Spleen (tissue), 11 donors: Measurements from ENCODE around the gene ERLIN1. TPM values are rescaled to one million over a fixed set of nuclear protein-coding genes. Genes with fewer than 3 reads are reported as not detected.

ENCODE experiments used
- DNase-seq: peaks from one replicate; pipeline ENCODE4 v3.0.0-alpha.2; 2020
- H3K27ac ChIP-seq, 8 donors: fragments of 200-600 bp; sonication (generic) in 7 of 8; 1 replicate in 4 of 8; 2 replicates in 4 of 8; pipeline versions ENCODE4 v1.5.0 to v1.8.0; 2016 to 2021; ENCODE audit warnings: inconsistent platforms in 4 of 8, mild to moderate bottlenecking in 4 of 8, moderate library complexity in 1 of 8
- H3K27me3 ChIP-seq, 7 donors: fragments of 200-600 bp; sonication (generic) in 6 of 7; replicated peaks in 1 of 7; 1 replicate in 4 of 7; 2 replicates in 3 of 7; pipeline versions ENCODE4 v1.5.0 to v1.8.0; 2016 to 2021; ENCODE audit warnings: inconsistent platforms in 3 of 7, mild to moderate bottlenecking in 1 of 7
- H3K36me3 ChIP-seq, 6 donors: fragments of 200-600 bp; sonication (generic) in 5 of 6; 1 replicate in 4 of 6; 2 replicates in 2 of 6; pipeline versions ENCODE4 v1.5.0 to v1.8.0; 2016 to 2021; ENCODE audit warnings: inconsistent platforms in 2 of 6
- H3K4me1 ChIP-seq, 6 donors: fragments of 200-600 bp; sonication (generic) in 5 of 6; 1 replicate in 3 of 6; 2 replicates in 3 of 6; pipeline versions ENCODE4 v1.5.0 to v1.8.0; 2016 to 2021; ENCODE audit warnings: inconsistent platforms in 3 of 6
- H3K4me3 ChIP-seq, 8 donors: fragments of 200-600 bp; sonication (generic) in 7 of 8; 1 replicate in 4 of 8; 2 replicates in 4 of 8; pipeline versions ENCODE4 v1.5.0 to v1.8.0; 2016 to 2021; ENCODE audit warnings: inconsistent platforms in 4 of 8, mild to moderate bottlenecking in 4 of 8, moderate library complexity in 2 of 8
- H3K9me3 ChIP-seq, 8 donors: fragments of 200-600 bp; sonication (generic) in 7 of 8; 1 replicate in 4 of 8; 2 replicates in 4 of 8; pipeline versions ENCODE4 v1.5.0 to v1.8.0; 2016 to 2021; ENCODE audit warnings: inconsistent platforms in 4 of 8
- POLR2A ChIP-seq, 3 donors: fragments of 450-650 bp; IDR thresholded peaks; one replicate each; pipeline ENCODE4 v1.5.1; 2017; ENCODE audit warnings: antibody characterized with exemption in 3 of 3, mild to moderate bottlenecking in 1 of 3
- POLR2AphosphoS5 ChIP-seq, 3 donors: sonication (generic); formaldehyde crosslinking; IDR thresholded peaks; one replicate each; pipeline ENCODE4 v1.5.1; 2017; ENCODE audit warnings: antibody characterized with exemption in 3 of 3
- WGBS, 5 donors: extraction: QIAGEN DNeasy Blood & Tissue Kit in 3 of 5; methylation state at CpG; one replicate each; pipeline versions ENCODE4 v1.1.5 to v1.1.7; 2013 to 2018; 5-methylcytosine and 5-hydroxymethylcytosine counted together
- intact Hi-C: fragments of 100-400 bp; cut with DNase I; formaldehyde crosslinking; loops from one replicate; pipeline ENCODE4 v1.15.0; 2023; ENCODE audit warnings: low total_unique reads
- polyA plus RNA-seq, 3 donors: library from polyadenylated mRNA; stranded (reverse); fragments of 200-250 nt; gene quantifications; one replicate each; pipeline ENCODE4 v1.2.1, GENCODE V29; 2013
- total RNA-seq, 7 donors: library from RNA; depleted of rRNA in 3 of 7; stranded (reverse); fragments of >200 nt in 3 of 7; fragmentation: NEBNext Ultra II Directional in 4 of 7; extraction: Animal tissue kit (Norgen Biotek cat#: 25700) in 4 of 7; gene quantifications; one replicate each; pipeline versions ENCODE4 v1.1.0 to v1.2.1, GENCODE V29; 2016 to 2021
- TF ChIP-seq, protein P1 (sequence below), 11 experiments: fragments of 200-600 bp in 7 of 11; fragments of 450-650 bp in 4 of 11; sonication (generic) in 4 of 11; IDR thresholded peaks in 8 of 11; conservative IDR thresholded peaks in 3 of 11; 1 replicate in 7 of 11; 2 replicates in 4 of 11; pipeline versions ENCODE4 v1.4.0 to v1.8.0; 2016 to 2021; ENCODE audit warnings: antibody characterized with exemption in 11 of 11, inconsistent platforms in 4 of 11, mild to moderate bottlenecking in 1 of 11
- donor health status: healthy with polysubstance abuse.
- donor health status: DM: no; HTN: no; CAD: no; lungs with moderate emphysema.
- donor health status: DM: no; HTN: no; CAD: no.
- donor health status: Bipolar disorder and iron deficiency.
- donor health status: healthy.
- donor health status: DM: no; HTN: no; CAD: no.
- donor health status: DM: yes; HTN: yes; CAD: no.

Gene ERLIN1
- total and polyA plus RNA-seq, 10 donors: 2.6 to 29.6 (median 18.0) TPM

- Histone ChIP-seq H3K36me3 (peaks cover 0 to 55% (median 16%) of the 10 kb centered on the region in 6 donors), H3K4me1 (peaks cover 25 to 85% (median 56%) of the 10 kb centered on the region in 6 donors), H3K9me3 (no peaks in the 10 kb centered on the region), H3K27me3 (no peaks in the 10 kb centered on the region), H3K27ac (peak overlapping the region in 7 of 8 donors; percentile 60 to 93 (median 89)), H3K4me3 (peak overlapping the region in 2 of 8 donors; percentile 2 to 37)
- no peak for DNase-seq
- 30 to 63% (median 33%) methylated on average over 3 of the region's 3 CpGs for WGBS, 5 donors
- intact Hi-C loops: no loop called here
- TF ChIP-seq POLR2A (IDR thresholded peaks at IDR 0.05) (no peak), POLR2AphosphoS5 (IDR thresholded peaks at IDR 0.05) (no peak)
- TF ChIP-seq, protein P1, sequence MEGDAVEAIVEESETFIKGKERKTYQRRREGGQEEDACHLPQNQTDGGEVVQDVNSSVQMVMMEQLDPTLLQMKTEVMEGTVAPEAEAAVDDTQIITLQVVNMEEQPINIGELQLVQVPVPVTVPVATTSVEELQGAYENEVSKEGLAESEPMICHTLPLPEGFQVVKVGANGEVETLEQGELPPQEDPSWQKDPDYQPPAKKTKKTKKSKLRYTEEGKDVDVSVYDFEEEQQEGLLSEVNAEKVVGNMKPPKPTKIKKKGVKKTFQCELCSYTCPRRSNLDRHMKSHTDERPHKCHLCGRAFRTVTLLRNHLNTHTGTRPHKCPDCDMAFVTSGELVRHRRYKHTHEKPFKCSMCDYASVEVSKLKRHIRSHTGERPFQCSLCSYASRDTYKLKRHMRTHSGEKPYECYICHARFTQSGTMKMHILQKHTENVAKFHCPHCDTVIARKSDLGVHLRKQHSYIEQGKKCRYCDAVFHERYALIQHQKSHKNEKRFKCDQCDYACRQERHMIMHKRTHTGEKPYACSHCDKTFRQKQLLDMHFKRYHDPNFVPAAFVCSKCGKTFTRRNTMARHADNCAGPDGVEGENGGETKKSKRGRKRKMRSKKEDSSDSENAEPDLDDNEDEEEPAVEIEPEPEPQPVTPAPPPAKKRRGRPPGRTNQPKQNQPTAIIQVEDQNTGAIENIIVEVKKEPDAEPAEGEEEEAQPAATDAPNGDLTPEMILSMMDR (IDR thresholded peaks at IDR 0.05 in 8 of 11, conservative IDR thresholded peaks at IDR 0.05 in 3 of 11): no peak
These were observed 2.3 kb downstream of the ERLIN1 start for GRCh38 chr10:100183481-100183880.

GRCh38 chr10:100182908-100183307 lies 2.9 kb downstream of the ERLIN1 start:
- 62 to 89% (median 81%) methylated on average over 3 of the region's 3 CpGs for whole genome bisulfite sequencing, 5 donors
- Histone ChIP-seq H3K9me3 (no peaks in the 10 kb centered on the region), H3K4me1 (peaks cover 25 to 80% (median 50%) of the 10 kb centered on the region in 6 donors), H3K27ac (peak overlapping the region in 7 of 8 donors; percentile 60 to 93 (median 89)), H3K4me3 (peak overlapping the region in 1 of 8 donors; percentile 37), H3K36me3 (peaks cover 4 to 57% (median 19%) of the 10 kb centered on the region in 6 donors), H3K27me3 (no peaks in the 10 kb centered on the region)
- intact Hi-C loops: no loop called here
- no peak for DNase-seq
- no peak for TF ChIP-seq POLR2A (IDR thresholded peaks at IDR 0.05)
- TF ChIP-seq POLR2AphosphoS5 (IDR thresholded peaks at IDR 0.05): no peak
- TF ChIP-seq, protein P1 (IDR thresholded peaks at IDR 0.05 in 8 of 11, conservative IDR thresholded peaks at IDR 0.05 in 3 of 11): no peak

DNA sequence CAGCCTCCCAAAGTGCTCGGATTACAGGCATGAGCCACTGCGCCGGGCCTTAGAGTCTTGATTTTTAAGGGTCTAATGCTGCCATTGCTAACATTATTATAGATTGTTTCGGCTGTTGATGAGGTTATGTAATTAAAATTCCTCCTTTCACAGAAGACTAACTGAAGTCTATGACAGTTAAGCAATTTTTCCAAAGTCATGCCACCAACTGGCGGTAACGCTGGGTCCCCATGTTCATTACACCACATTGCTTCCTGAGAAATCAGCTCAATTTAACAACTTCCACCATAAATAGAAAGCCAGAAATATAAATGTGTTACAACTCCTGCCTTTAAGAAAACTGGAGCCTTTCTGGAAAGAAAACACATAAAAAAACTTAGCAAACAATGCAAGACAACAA lies 3.5 kb downstream of the ERLIN1 start:
- no peak for DNase-seq
- no peaks in the 10 kb centered on the region for H3K27me3 ChIP-seq
- H3K27ac ChIP-seq: peak overlapping the region in 7 of 8 donors; percentile 60 to 93 (median 89)
- H3K4me3 ChIP-seq: peak overlapping the region in 1 of 8 donors; percentile 37
- peaks cover 22 to 73% (median 44%) of the 10 kb centered on the region in 6 donors for H3K4me1 ChIP-seq
- TF ChIP-seq POLR2A (IDR thresholded peaks at IDR 0.05): no peak
- no peak for TF ChIP-seq POLR2AphosphoS5 (IDR thresholded peaks at IDR 0.05)
- TF ChIP-seq, protein P1 (IDR thresholded peaks at IDR 0.05 in 8 of 11, conservative IDR thresholded peaks at IDR 0.05 in 3 of 11): no peak
- H3K9me3 ChIP-seq: no peaks in the 10 kb centered on the region
- intact Hi-C loops: no loop called here
- 50 to 81% (median 68%) methylated on average over 6 of the region's 6 CpGs for WGBS, 5 donors
- H3K36me3 ChIP-seq: peaks cover 4 to 63% (median 22%) of the 10 kb centered on the region in 6 donors

- WGBS, 5 donors: 60 to 93% (median 77%) methylated on average over 1 of the region's 1 CpG
- Histone ChIP-seq H3K27ac (no peak overlapping the region), H3K4me1 (peaks cover 0 to 22% (median 7%) of the 10 kb centered on the region in 6 donors), H3K36me3 (peaks cover 4 to 99% (median 52%) of the 10 kb centered on the region in 6 donors), H3K9me3 (no peaks in the 10 kb centered on the region), H3K27me3 (no peaks in the 10 kb centered on the region), H3K4me3 (no peak overlapping the region)
- intact Hi-C loops: no loop called here
- TF ChIP-seq POLR2A (IDR thresholded peaks at IDR 0.05): no peak
- no peak for TF ChIP-seq POLR2AphosphoS5 (IDR thresholded peaks at IDR 0.05)
- TF ChIP-seq, protein P1 (IDR thresholded peaks at IDR 0.05 in 8 of 11, conservative IDR thresholded peaks at IDR 0.05 in 3 of 11): no peak
- DNase-seq: no peak
These were observed 10.0 kb downstream of the ERLIN1 start for GRCh38 chr10:100175875-100176274.
